Activated CD4-positive, alpha-beta T cell treated with anti-CD3 and anti-CD28 coated beads for 1 hour (primary cell): ENCODE measurements around the gene AKAP13.

Source experiments
- DNase-seq: peaks from one replicate; pipeline ENCODE4 v3.0.0-alpha.2; 2020

The AKAP13 gene

DNA sequence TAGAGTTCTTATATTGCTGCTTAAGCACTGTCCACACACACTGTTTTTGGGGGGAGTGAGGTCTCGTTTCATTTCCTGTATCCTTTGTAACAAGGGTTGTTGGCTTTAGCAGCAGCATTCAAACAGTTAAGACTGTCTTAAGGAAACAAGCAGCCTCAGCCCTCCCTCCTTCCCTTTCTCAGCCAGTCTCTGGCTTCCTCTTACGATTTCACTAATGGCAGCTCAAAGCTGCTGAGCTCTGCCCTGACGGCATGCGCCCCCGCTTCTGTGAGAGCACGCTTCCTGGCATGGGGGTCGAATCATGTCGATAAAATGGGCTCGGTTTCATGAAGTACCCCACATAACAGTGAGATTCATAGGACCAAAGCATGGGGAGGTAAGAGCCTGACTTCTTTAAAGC is 309.3 kb downstream of the AKAP13 start:
- DNase-seq: peak; percentile 45

DNA sequence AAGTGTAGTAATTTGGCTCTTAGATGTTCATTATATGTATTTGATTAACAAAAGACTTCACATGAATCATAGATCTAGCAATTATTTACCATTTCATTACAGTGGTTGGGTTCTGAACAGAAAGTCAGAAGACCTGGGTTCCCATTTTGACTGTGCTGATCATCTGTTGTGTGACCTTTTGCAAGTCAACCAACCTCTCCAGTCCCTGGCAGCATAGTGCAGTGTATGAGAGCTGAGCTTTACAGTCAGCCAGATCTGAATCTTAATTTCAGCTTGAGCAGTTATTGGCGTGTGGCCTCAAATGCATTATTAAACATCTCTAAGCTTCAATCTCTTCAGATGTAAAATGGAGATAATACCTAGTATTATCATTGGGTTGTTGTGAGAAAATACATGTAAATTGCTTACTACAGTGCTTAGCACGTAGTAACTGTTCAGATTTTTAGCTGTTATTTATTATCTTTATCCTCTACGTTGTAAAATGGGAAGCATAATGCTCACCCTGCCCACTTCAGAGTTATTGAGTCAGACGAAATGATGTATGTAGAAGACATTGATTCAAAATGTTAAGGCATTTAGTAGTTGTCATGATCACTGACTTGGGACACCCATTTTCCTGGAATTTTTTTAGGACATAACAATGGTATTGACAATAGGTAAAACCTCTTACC is 310.3 kb downstream of the AKAP13 start:
- DNase-seq: no peak

DNA sequence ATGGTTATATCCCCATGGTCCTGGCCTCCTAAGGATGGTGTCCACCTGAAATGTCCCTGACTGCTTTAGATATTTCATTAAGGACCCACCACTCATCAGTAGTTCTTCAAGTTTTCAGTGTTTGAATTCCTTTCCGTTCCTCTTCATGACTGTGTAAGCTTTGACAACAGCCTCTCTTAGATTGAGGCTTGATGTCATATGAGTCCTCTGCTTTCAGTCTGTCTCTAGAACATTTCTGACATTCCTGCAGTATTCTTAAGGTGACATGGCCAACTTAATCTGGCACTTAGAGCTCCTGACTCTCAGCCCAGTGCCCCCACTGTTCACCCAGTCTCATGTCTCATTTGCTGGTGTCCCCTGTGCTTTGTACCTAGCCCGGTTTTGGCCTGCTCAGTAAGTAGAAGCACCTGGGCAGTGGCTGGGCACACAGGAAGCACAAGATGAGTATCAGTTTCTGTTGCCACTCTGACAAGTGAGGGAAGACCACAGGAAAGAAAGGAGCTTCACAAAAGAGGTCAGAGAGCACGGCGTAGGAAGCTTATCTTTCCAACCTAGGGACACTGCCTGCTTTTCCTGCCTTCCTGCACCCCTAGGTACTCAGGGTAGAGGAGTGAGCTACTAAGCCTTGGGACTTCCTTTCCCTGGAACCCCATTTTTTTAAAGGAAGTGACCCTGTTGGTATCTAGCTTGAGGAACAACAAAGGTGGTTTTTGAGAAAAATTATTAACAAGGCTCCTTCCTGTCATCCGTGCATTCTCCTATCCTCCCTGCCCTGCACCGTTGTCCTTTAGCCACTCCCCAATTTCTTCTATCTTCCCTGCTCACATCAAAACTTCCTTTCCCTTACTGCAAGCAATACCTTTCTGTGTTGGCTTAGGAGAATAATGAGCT is 311.2 kb downstream of the AKAP13 start:
- no peak for DNase-seq

DNA sequence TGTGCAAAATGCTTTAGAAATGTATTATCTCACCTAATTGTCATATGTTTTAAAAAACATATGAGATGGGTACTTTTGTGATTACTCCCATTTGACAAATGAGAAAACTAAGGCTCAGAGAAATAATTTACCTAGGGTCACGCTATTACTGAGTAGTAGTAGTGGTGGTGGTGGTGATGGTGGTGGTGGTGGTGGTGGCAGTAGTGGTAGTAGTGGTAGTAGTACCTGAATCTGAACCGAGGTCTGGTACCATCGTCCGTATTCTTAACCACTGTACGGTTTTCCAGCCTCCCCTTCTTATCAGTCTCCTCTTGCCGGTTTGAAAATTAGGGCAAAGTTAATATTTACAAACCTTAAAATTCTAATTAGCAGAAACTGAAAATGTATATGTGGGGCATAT is 311.9 kb downstream of the AKAP13 start:
- DNase-seq: no peak

DNA sequence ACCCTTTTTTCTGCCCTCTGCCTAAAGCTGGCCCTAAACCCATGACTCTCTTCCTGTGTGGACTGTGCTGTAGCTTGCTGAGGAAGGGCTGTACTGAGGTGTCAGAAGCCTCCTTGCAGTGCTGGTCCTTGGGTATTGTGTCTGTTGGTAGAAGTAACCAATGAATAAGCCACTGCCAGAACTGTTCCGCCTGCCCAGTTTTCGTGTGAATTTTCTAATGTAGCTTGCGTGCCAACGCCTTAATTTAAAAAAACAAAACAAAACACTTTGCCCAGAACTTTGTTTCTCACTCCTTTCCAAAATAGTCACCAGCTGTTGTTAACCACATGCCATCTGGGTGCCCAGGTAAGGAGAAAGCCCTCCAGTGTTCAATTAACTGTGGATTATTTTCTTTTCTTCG is 312.5 kb downstream of the AKAP13 start:
- peak; percentile 21 for DNase-seq

DNA sequence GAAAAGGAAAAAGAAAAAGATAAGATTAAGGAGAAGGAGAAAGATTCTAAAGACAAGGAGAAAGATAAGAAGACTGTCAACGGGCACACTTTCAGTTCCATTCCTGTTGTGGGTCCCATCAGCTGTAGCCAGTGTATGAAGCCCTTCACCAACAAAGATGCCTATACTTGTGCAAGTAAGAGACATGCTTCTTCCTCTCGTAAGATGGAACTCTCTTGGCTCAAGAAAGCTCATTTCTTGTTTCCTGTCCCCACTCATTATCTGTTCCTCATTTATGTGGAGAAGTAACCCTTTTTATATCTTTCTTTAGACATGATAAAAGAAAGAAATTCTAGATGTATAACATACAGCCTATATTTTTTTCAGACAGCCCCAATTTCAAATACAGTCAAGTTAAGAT is 312.9 kb downstream of the AKAP13 start:
- DNase-seq: no peak

DNA sequence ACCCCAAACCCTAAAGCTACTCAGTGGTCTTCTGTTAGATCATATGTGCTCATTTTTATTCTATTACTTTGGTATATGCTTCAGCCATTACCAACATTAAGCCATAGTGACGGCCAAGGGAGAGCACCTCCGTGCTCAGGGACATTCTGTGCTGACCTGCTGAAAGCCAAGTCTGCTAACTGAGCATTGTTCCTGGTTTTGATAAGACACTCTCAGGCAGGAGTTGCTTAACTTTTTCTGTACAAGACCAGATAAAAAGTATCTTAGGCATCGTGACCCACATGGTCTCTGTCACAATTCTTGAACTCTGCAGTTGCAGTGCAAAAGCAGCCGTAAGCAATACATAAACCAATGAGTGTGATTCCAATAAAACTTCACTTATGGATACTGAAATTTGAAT is 313.7 kb downstream of the AKAP13 start:
- DNase-seq: no peak

DNA sequence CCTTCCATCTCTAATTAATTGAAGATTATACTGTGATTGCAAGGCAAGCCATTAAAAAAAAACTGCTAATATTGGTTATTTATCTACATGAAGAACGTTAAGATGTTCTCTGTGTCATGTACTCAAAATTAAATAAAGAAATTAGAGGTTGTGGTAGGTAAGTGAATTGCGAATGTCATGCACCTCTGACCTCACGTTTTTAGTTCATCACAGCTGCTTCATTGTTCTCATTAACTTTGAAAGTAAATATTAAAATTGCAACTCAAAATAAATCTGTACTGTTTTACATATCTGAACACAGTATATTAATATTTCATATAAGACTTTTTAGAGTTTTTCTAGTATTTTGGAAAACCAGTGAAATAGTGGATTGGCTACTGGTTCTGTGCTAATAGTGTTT is 320.4 kb downstream of the AKAP13 start:
- no peak for DNase-seq

DNA sequence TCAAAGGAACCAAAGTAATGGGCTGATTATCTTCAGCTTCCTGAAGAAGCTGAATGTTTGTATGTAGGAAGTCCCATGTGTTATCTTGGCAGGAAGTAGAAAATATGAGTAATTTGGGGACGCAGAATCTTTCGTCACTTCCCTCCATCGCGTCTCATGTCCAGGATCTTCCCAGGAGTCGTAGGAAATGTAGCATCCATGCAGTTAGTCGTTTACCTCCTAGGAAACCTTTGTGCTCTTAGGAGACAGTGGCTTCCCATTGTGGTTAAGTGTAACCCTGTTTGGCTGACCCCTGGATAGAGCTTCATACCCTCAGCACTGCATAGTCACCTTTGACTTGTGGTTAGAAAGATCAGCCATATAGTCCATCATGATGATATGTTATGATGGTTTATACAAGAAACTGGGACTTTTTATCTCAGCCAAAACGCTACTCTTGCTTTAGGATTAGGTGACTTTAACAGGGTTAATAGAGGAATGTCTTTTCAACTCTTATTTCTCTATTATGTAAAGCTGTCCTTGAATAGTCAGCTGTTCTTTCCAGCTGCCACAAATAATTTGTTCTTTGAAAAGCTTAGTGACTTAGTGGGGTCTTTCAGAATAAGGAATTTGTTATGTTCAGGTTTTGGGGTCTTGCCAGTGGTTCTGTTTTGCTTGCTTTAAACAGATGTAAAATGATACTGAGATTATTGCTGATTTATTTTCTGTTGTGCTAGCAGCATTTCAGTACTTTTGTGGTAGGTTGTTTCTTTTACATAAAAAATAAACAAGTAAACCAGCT is 322.1 kb downstream of the AKAP13 start:
- no peak for DNase-seq

DNA sequence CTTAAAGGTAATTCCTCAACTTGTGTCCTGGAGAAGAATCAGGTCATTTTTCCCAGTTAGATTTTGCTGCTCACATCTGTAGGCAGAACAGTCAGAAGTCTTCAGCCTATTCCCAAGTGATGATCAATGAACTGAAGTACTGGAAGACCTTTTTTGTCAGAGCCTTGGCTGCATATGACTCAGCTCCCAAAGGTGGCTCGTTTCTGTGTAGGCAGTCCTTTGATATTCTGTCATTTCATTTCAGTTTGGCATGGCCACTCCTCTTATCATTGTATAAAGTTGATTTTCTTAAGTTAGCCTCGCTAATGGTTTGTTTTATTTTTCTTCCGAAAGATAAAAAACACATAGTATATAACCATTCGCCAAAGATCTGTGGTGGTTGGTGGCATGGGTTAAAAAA is 323.7 kb downstream of the AKAP13 start:
- DNase-seq: no peak

DNA sequence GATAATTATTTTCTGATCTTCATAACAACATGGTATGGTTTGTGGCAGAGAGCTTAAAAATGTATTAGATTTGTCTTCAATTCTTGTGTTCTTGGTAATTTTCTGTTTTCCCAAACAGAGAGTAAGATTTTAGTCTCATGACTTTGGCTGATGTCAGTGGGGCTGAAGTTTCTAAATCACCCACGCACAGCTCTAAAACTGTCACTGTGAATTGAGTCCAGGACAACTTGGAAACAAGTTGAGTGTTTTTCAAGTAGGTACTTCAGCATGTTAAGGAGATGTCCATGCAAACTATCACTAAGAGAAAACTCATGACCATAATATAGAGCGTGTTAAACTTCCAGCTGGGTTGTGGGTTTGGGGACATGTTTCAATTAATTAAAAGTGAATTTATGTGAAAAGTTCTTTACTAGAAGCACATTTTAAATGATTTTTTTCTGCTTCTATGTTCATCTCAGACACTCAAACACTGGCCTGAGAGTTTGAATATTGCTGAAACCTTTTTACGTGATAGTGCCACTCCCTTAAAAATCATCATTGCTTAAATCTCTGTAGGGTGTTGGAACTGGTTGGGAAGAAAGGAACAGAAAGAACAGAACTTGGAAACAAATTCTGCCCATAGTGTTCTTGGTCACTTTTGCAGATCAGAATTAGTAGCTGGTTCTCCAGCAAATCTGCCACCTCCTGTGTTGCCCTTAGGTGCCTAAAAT is 324.5 kb downstream of the AKAP13 start:
- DNase-seq: no peak

DNA sequence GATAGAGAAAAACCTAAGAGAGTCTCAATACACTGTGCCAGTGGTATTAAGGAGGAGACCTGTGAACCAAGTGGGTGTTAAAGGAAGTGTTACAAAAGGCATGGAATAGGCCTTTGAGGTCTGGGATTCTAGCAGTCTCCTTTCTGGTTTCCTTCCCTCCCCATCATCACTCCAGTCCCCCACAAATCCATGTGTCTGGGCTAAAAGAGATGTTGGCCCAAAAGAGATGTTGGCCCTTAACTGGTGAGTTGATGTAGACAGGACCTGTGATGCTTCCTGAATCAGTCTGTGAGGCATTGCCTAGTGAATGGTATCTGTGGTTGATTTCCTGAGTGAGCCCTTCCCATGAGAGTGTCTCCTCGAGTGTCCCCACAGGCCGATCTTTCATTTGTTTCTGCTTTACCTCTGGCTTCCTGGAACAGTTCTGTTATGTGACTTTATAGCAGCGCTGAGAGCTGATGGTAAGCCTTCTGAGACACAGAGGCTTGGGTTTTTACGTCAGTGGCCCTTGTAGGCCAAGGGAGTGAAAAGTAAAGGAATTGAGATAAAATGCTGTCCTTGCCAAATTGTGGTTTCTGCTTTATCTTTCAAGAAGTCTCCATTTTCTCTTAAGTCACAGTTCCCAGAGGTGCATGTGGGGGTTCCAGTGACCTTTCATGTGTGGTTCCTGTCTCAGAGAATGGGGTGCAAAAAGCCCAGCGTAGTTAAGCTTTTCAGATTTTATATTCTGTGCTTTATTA is 326.5 kb downstream of the AKAP13 start:
- peak; percentile 24 for DNase-seq

DNA sequence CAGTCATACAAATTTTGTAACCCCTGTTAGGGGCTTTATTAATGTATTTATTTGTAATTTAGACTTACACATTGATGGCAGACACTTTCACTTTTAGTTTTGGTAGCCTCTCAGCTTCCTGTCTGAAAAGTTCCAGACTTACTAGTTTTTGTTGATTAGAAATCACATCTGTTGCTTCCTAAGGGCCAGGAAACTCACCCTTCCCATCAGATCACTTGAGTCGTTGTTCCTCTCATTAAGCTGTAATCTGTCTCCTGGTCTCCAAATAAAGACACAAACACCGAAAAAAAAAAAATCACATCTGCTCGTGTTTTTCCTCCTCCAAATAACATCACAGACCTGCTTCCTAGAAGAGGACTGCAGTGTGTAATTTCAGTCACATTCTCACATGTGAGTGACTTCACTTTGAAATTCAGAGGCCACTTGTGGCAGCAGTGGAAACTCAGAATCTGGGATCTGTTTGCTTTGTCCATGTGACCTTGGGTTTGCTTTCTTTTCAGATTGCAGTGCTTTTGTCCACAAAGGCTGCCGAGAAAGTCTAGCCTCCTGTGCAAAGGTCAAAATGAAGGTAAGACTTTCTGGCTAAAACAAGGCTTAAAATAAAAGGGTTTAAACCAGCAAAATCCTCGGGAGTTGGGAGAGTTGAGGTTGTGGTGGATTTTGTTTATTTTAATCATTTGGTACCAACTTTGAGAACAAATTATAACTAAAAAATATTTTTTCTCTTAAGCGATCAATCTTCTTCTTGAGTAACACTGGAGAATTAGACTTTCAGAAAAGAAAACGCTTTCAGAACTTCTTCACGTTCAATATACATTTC is 327.3 kb downstream of the AKAP13 start:
- DNase-seq: no peak

DNA sequence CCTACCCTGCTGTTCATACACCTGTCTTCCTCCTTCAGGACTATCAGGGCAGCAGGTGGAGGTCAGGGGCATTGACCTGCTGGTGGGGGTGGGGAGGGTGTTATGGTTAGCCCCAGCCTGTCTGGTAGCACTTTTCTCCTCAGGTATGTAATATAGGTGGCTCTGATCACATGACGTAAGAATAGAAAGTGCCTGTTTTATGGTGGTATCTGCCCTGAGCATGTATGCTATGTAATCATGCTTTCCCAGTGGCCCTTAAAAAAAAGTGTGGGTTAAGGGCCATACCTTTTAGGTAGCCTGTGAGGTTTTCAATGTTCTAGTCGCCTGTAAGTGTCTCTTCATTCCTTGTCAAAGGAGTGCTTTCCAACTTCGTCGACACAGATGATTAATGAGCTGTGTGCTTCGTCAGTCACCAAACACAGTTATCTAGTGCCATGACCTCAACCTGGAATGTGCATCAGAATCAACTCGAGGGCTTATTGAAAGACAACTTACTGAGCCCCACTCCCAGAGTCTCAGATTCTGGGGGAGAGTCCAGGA is 328.1 kb downstream of the AKAP13 start:
- no peak for DNase-seq

DNA sequence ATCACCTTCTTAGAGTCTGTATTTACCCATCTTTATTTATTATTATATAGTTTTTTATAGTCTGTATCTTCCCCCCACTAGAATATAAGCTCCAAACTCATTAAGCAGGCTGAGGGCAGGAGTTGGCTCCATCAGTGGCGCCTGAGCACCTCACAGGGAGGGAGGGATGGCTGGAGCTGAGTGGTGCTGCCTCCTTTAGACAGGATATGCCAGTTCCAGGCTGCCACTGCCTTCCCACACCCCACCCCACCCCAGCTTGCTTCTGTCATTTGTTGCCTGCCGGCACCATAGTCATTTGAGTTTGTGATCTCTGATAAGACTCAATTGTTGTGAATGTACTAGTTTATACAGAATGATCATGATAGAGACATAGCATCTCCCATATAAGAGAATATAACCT is 328.8 kb downstream of the AKAP13 start:
- no peak for DNase-seq

DNA sequence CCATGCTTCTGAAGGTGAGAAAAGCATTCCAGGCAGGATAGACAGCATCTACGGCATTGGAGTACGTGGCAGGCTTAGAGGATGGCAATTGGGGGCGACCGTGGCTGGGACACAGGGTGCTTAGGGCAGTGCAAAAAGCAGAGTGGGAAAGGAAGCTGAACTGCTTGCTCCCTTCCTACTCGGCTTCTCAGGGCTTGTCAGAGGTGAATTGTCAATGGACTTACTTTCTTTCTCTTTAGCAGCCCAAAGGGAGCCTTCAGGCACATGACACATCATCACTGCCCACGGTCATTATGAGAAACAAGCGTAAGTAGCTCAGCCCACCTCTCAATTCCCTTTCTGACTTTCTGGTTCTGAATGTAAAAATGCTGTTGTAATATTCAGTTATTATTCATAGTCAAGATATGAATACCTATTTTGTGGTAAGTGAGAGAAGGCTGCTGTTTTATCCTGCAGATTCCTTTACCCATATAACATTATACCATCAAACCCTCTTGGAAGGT is 330.0 kb downstream of the AKAP13 start:
- DNase-seq: no peak

DNA sequence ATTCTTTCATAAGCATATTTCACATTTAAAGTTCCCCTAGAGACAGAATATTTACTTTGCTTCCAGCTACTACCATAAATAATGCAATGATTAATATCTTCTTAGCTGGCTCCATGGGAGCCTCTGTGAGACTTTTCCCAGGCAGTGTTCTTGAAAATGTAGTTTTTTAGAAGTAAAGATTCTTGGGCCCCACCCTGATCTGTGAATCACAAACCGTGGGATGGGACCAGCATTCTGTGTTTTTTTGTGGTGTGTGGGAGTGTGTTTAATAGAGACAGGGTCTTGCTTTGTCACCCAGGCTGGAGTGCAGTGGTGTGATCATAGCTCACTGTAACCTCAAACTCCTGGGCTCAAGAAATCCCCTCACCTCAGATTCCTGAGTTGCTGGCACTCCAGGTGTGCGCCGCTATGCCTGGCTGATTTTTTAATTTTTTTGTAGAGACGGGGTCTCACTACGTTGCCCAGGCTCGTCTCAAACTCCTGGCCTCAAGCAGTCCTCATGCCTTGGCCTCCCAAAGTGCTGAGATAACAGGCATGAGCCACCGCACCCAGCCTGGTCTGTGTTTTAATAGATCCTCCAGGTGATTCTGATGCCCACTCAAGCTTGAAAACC is 331.3 kb downstream of the AKAP13 start:
- DNase-seq: no peak

DNA sequence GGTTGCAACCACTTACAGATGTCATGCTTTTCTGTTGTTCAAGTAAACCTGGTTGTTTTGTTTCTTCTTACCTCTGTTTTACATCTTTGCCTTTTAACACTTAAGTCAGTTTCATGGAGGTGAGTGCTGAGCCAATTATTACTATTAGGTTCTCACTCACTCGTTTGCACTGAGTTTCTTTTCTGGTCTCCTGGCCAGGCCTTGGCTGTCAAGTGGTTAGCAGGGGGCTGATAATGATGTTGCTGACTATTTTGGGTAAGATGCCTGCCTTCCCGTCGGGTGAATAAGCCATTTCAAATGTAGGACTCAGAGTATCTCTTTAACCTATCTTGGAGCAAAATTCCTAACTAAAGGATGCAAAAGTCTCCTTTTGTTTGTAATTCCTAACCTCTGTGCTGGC is 335.9 kb downstream of the AKAP13 start:
- no peak for DNase-seq

DNA sequence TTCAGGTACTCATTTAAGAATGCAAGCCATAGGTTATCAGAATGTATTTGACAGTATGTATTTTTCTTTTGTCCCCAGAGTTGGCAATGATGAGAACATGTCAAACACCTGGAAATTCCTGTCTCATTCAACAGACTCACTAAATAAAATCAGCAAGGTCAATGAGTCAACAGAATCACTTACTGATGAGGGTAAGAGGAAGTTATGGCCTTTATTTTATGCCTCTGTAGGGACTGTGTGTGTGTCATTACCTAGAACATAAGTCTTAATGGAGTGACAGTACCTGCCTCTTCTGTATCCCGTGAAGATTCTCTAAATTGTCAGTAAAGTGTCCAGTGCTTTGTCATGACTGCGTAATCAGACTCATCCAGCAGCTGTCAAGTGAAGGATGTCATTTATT is 336.8 kb downstream of the AKAP13 start:
- DNase-seq: no peak

DNA sequence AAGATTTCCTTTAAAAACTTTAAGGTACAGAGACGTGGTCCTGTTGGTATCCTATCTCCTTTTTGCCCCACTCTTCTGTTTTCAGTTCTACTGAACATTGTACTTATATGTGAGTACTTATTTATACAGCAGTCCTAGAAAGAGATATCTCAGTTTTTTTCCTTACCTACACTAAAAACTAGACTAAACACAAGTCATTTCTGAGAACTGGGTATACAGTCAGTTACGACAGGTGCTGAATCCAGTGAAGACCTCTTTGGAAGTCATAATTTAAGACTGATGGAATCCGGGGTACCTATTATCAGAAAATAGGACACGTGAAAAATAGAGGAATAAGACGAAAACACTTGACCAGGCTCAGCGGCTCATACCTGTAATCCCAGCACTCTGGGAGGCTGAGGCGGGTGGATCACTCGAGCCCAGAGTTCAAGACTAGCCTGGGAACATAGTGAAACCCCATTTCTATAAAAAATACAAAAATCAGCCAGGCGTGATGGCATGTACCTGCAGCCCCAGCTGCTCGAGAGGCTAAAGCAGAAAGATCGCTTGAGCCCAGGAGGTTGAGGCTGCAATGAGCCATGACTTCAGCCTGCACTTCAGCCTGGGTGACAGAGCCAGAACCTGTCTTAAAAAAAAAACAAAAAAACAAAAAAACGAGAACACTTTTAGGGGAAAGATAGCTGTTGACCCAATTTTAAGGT is 338.0 kb downstream of the AKAP13 start:
- DNase-seq: no peak
